ENCODE results near the gene RERE.

GRCh38 chr1:8640950-8641349, 176.5 kb downstream of the RERE start:
- TF ChIP-seq CTCF (IDR thresholded peaks at IDR 0.05) (no peak), POLR2A (IDR thresholded peaks at IDR 0.05) (no peak)

All from thyroid gland (tissue), 4 donors.